PC-3 (cell line): ENCODE measurements around the gene MGAT3.

Experiments
- EZH2 ChIP-seq: fragments of 300-600 bp; sonication (generic); IDR thresholded peaks from one replicate; pipeline ENCODE4 v1.6.1; 2017; ENCODE audit warnings: antibody characterized with exemption, mild to moderate bottlenecking, low read length; ENCODE audit not compliant: unreplicated experiment
- EZH2phosphoT487 ChIP-seq: fragments of 300-600 bp; sonication (generic); IDR thresholded peaks from 2 replicates; pipeline ENCODE4 v1.6.1; 2018; ENCODE audit warnings: mild to moderate bottlenecking, antibody characterized with exemption, low read length, borderline replicate concordance
- TF ChIP-seq, protein P1 (sequence below): fragments of 300-600 bp; sonication (generic); conservative IDR thresholded peaks from 2 replicates; pipeline ENCODE4 v1.5.1; 2017; ENCODE audit warnings: antibody characterized with exemption, low read depth, mild to moderate bottlenecking, low read length

DNA sequence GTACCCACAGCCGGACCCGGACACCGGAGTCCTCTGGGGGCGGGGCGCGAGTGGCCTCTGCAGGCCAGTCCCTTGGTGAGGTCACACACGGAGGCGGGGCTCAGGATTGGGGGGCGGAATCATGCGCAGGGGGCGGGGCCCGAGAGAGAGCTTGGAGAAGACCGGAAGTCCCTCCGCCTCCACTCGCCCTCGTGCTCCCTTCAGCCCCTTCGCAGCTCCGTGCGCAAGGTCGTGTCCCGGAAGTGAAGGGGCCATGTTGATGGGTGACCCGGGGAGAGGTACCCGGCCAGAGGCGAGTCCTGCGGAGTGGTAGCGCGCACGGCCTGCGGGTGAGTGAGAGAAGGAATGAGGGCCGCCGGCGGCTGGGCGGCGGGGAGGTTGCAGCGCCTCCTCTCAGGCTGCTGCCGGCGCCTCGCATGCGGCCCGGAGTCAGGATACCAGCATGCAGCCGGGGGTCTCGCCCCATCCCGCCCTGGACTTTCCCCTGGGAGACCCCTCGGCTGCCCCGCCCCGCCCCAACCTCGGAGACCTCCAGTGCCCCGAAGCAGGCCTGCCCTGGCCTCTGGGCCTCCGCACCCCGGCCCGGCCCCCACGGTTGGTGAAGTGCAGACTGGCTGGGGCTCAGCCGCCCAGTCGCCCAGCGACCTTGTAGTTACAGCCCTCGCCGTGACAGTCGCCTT lies 45.4 kb downstream of the MGAT3 start, which contains the start of gene MIEF1:
- TF ChIP-seq, protein P1, sequence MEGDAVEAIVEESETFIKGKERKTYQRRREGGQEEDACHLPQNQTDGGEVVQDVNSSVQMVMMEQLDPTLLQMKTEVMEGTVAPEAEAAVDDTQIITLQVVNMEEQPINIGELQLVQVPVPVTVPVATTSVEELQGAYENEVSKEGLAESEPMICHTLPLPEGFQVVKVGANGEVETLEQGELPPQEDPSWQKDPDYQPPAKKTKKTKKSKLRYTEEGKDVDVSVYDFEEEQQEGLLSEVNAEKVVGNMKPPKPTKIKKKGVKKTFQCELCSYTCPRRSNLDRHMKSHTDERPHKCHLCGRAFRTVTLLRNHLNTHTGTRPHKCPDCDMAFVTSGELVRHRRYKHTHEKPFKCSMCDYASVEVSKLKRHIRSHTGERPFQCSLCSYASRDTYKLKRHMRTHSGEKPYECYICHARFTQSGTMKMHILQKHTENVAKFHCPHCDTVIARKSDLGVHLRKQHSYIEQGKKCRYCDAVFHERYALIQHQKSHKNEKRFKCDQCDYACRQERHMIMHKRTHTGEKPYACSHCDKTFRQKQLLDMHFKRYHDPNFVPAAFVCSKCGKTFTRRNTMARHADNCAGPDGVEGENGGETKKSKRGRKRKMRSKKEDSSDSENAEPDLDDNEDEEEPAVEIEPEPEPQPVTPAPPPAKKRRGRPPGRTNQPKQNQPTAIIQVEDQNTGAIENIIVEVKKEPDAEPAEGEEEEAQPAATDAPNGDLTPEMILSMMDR, result no peak
- TF ChIP-seq EZH2 (no peak), EZH2phosphoT487 (no peak)
